GM12878 (cell line): ENCODE results near the gene KCNH5. TPM values are rescaled to one million over a fixed set of nuclear protein-coding genes. Genes with fewer than 3 reads are reported as not detected.

ENCODE experiments used
- ATAC-seq: fragments of 200-7000 bp; cut with Tn5 transposase; 3 replicates; pipeline ENCODE4 v1.9.1; 2020; ENCODE audit warnings: mild to moderate bottlenecking, moderate library complexity
- BruUV-seq: library from RNA; stranded (reverse); fragments of 400-500 nt; replicated peaks from 2 replicates; lab custom pipeline; 2021; lab: Mats Ljungman, UMichigan
- CTCF ChIA-PET: fragments of 300-600 bp; sonication (Branson Sonifier 250); formaldehyde crosslinking; extraction: SDS; loops from one replicate; lab custom pipeline; 2021; ENCODE audit warnings: inconsistent platforms; lab: Yijun Ruan, JAX
- POLR2A ChIA-PET: fragments of 350-600 bp; formaldehyde crosslinking; extraction: SDS; loops from one replicate; lab custom pipeline; 2021; ENCODE audit warnings: inconsistent platforms; lab: Charles Lee
- RAD21 ChIA-PET: fragments of 300-600 bp; sonication (Branson Sonifier 250); formaldehyde crosslinking; loops from one replicate; lab custom pipeline; 2023; ENCODE audit warnings: antibody characterized with exemption; ENCODE audit not compliant: unreplicated experiment; lab: Charles Lee
- SMC1A ChIA-PET: fragments of 300-600 bp; sonication (Branson Sonifier 250); formaldehyde crosslinking; loops from one replicate; lab custom pipeline; 2023; ENCODE audit not compliant: unreplicated experiment, uncharacterized antibody; lab: Charles Lee
- DNase-seq: peaks from one replicate; pipeline ENCODE4 v3.0.0-alpha.2; 2011; ENCODE audit warnings: low read depth, low spot score
- FAIRE-seq: peaks from 3 replicates; lab custom pipeline; 2011; peaks lifted over from hg19 to GRCh38; lab: Jason Lieb, UNC
- H2AFZ ChIP-seq: 2 replicates; pipeline ENCODE4 v1.6.0; 2011; ENCODE audit warnings: low read depth, low read length, control low read depth; ENCODE audit not compliant: control insufficient read depth
- H3K27ac ChIP-seq: 2 replicates; pipeline ENCODE4 v1.5.1; 2011; ENCODE audit warnings: control low read depth; ENCODE audit not compliant: control insufficient read depth, insufficient read depth
- H3K27me3 ChIP-seq, 2 experiments: replicated peaks in 1 of 2; 2 replicates each; pipeline versions ENCODE4 v1.6.0 to v1.6.1; 2011; ENCODE audit warnings: low read length in 1 of 2; ENCODE audit not compliant: control insufficient read depth in 2 of 2, insufficient read depth in 2 of 2
- H3K36me3 ChIP-seq, 2 experiments: 2 replicates each; pipeline ENCODE4 v1.5.1; 2011; ENCODE audit warnings: low read length in 1 of 2; ENCODE audit not compliant: control insufficient read depth in 2 of 2, insufficient read depth in 2 of 2
- H3K4me1 ChIP-seq: 2 replicates; pipeline ENCODE4 v1.6.1; 2011; ENCODE audit warnings: mild to moderate bottlenecking, low read length, moderate library complexity, mixed read lengths; ENCODE audit not compliant: control insufficient read depth, insufficient read depth
- H3K4me2 ChIP-seq: 2 replicates; pipeline ENCODE4 v1.6.0; 2011; ENCODE audit warnings: control low read depth; ENCODE audit not compliant: control insufficient read depth, insufficient read depth
- H3K4me3 ChIP-seq: fragments of 200-600 bp; sonication (generic); 2 replicates; pipeline ENCODE4 v1.5.1; 2016
- H3K79me2 ChIP-seq: 2 replicates; pipeline ENCODE4 v1.6.0; 2011; ENCODE audit warnings: low read length; ENCODE audit not compliant: control insufficient read depth, insufficient read depth
- H3K9ac ChIP-seq: 2 replicates; pipeline ENCODE4 v1.8.0; 2011; ENCODE audit warnings: low read length, control low read depth, mixed read lengths; ENCODE audit not compliant: control insufficient read depth, insufficient read depth
- H3K9me3 ChIP-seq: replicated peaks from 3 replicates; pipeline ENCODE4 v1.5.1; 2011; ENCODE audit warnings: mild to moderate bottlenecking, low read length; ENCODE audit not compliant: control insufficient read depth, insufficient read depth
- H4K20me1 ChIP-seq: 2 replicates; pipeline ENCODE4 v1.6.0; 2011; ENCODE audit not compliant: control insufficient read depth, insufficient read depth
- ATF7 ChIP-seq: fragments of 450-650 bp; IDR thresholded peaks from 2 replicates; pipeline ENCODE4 v1.6.1; 2016; ENCODE audit warnings: low read depth, mild to moderate bottlenecking
- BHLHE40 ChIP-seq, 2 experiments: fragments of 450-650 bp in 1 of 2; IDR thresholded peaks; 2 replicates each; pipeline ENCODE4 v1.6.1; 2011 to 2017; ENCODE audit warnings: low read depth in 2 of 2, borderline replicate concordance in 1 of 2, improper control_type of control experiment in 1 of 2, low read length in 1 of 2, mild to moderate bottlenecking in 1 of 2
- CHD2 ChIP-seq: IDR thresholded peaks from 2 replicates; pipeline ENCODE4 v1.6.1; 2011; ENCODE audit warnings: low read depth, low read length, improper control_type of control experiment, borderline replicate concordance
- FOXK2 ChIP-seq: fragments of 450-650 bp; IDR thresholded peaks from 2 replicates; pipeline ENCODE4 v1.6.1; 2017; ENCODE audit warnings: mild to moderate bottlenecking, moderate library complexity
- GATAD2B ChIP-seq: fragments of 450-650 bp; conservative IDR thresholded peaks from 2 replicates; pipeline ENCODE4 v1.6.1; 2017; ENCODE audit warnings: low read depth, mild to moderate bottlenecking, moderate library complexity
- HDAC2 ChIP-seq: fragments of 200-600 bp; sonication (generic); IDR thresholded peaks from 2 replicates; pipeline ENCODE4 v1.6.1; 2017
- IRF4 ChIP-seq: IDR thresholded peaks from 2 replicates; pipeline ENCODE4 v1.6.1; 2011; ENCODE audit warnings: low read depth, low read length
- KAT2A ChIP-seq: conservative IDR thresholded peaks from 2 replicates; pipeline ENCODE4 v1.6.1; 2011; ENCODE audit warnings: low read depth, low read length; ENCODE audit not compliant: control insufficient read depth
- MYC ChIP-seq: IDR thresholded peaks from 2 replicates; pipeline ENCODE4 v1.6.1; 2011; ENCODE audit warnings: mild to moderate bottlenecking, low read length, moderate library complexity, inconsistent platforms; ENCODE audit not compliant: insufficient read depth, insufficient replicate concordance, insufficient read length, severe bottlenecking
- NFYB ChIP-seq: IDR thresholded peaks from 2 replicates; pipeline ENCODE4 v1.6.1; 2011; ENCODE audit warnings: low read depth, mild to moderate bottlenecking, low read length, improper control_type of control experiment, moderate library complexity; ENCODE audit not compliant: insufficient read depth
- NR2C1 ChIP-seq: fragments of 450-650 bp; IDR thresholded peaks from 2 replicates; pipeline ENCODE4 v1.6.1; 2017; ENCODE audit warnings: antibody characterized with exemption, mild to moderate bottlenecking, moderate library complexity
- NR2C2 ChIP-seq: IDR thresholded peaks from 2 replicates; pipeline ENCODE4 v1.6.1; 2011; ENCODE audit warnings: borderline replicate concordance, low read depth; ENCODE audit not compliant: control insufficient read depth, insufficient read length
- NR2F1 ChIP-seq: fragments of 450-650 bp; conservative IDR thresholded peaks from 2 replicates; pipeline ENCODE4 v1.6.1; 2017; ENCODE audit warnings: mild to moderate bottlenecking
- PML ChIP-seq: IDR thresholded peaks from 2 replicates; pipeline ENCODE4 v1.6.1; 2012; ENCODE audit warnings: low read length, inconsistent platforms
- RCOR1 ChIP-seq: conservative IDR thresholded peaks from 2 replicates; pipeline ENCODE4 v1.6.1; 2012; ENCODE audit warnings: low read depth, low read length, improper control_type of control experiment
- TAF1 ChIP-seq: IDR thresholded peaks from 2 replicates; pipeline ENCODE4 v1.6.1; 2011; ENCODE audit warnings: mild to moderate bottlenecking, low read depth, low read length, borderline replicate concordance
- YY1 ChIP-seq: IDR thresholded peaks from 2 replicates; pipeline ENCODE4 v1.6.1; 2011; ENCODE audit warnings: low read depth, mild to moderate bottlenecking, low read length
- ZBTB11 ChIP-seq: fragments of 450-650 bp; formaldehyde crosslinking; IDR thresholded peaks from 2 replicates; pipeline ENCODE4 v1.5.0; 2022; ENCODE audit warnings: mild to moderate bottlenecking, missing genetic modification characterization
- ZNF592 ChIP-seq: fragments of 450-650 bp; IDR thresholded peaks from 2 replicates; pipeline ENCODE4 v1.6.1; 2017; ENCODE audit warnings: mild to moderate bottlenecking, moderate library complexity
- ZZZ3 ChIP-seq: IDR thresholded peaks from 2 replicates; pipeline ENCODE4 v1.6.1; 2011; ENCODE audit warnings: low read depth; ENCODE audit not compliant: control insufficient read depth, insufficient read length
- WGBS: methylation state at CpG from one replicate; pipeline ENCODE4 v1.1.6; 2016; ENCODE audit warnings: low lambda C conversion rate; ENCODE audit not compliant: insufficient replicate concordance, insufficient coverage; ENCODE audit errors: missing lambda C conversion rate; 5-methylcytosine and 5-hydroxymethylcytosine counted together
- in situ Hi-C: fragments of 300-500 bp; cut with MboI; formaldehyde crosslinking; loops from 9 replicates; pipeline ENCODE4 v1.14.3; 2018; ENCODE audit warnings: mixed read lengths
- intact Hi-C: fragments of 100-400 bp; cut with micrococcal nuclease; formaldehyde crosslinking; loops from one replicate; pipeline ENCODE4 v1.14.2; 2022; ENCODE audit not compliant: unreplicated experiment
- polyA plus RNA-seq, 11 experiments: library from polyadenylated mRNA; depleted of rRNA in 4 of 11; unstranded in 6 of 11; stranded (reverse) in 5 of 11; fragments of >200 nt; fragmentation: Nextera tagmentation in 4 of 11; fragmentation: Illumina TruSeq in 1 of 11; extraction: Ambion mirVana in 4 of 11; extraction: Trizol in 1 of 11; gene quantifications; 1 replicate in 1 of 11; 2 replicates in 10 of 11; pipeline versions ENCODE4 v1.2.1 to v1.2.3, GENCODE V29; 2011 to 2016; ENCODE audit warnings: inconsistent platforms in 2 of 11, missing spikeins in 2 of 11, low read depth in 1 of 11
- total RNA-seq, 4 experiments: library from RNA; depleted of rRNA in 3 of 4; stranded (reverse); fragments of >200 nt in 3 of 4; fragmentation: Illumina TruSeq in 1 of 4; extraction: Trizol in 1 of 4; gene quantifications; 2 replicates each; pipeline versions ENCODE4 v1.2.1 to v1.2.3, GENCODE V29; 2013 to 2021

Gene KCNH5
- total and polyA plus RNA-seq, 10 of the 15 experiments (the other 5 are each of a cell fraction or from before 2014, with no cell fraction given), result under 0.01 to 0.04 (median 0.04) TPM; not detected in 7

- ATAC-seq, result no peak
- no peak for FAIRE-seq
- in situ Hi-C loops (no loop called here), intact Hi-C loops (no loop called here)
- POLR2A ChIA-PET, result no interaction called here
- no peaks in the 10 kb centered on the region for H3K27me3 ChIP-seq
- H3K4me3 ChIP-seq, result no peak overlapping the region
- H2AFZ ChIP-seq, result no peak overlapping the region
- SMC1A ChIA-PET, result no interaction called here
- CTCF ChIA-PET, result no interaction called here
- no peak for DNase-seq
- RAD21 ChIA-PET, result no interaction called here
- 89% methylated on average over 1 of the region's 1 CpG for WGBS
- no peaks in the 10 kb centered on the region for H3K79me2 ChIP-seq
- BruUV-seq, result no TSS peak
- H3K9me3 ChIP-seq, result no peaks in the 10 kb centered on the region
- no peaks in the 10 kb centered on the region for H3K36me3 ChIP-seq
- no peaks in the 10 kb centered on the region for H4K20me1 ChIP-seq
- TF ChIP-seq GATAD2B (no peak), IRF4 (no peak), ATF7 (no peak), MYC (no peak), NFYB (no peak), CHD2 (no peak), YY1 (no peak), NR2C1 (no peak), BHLHE40 (IDR thresholded peaks at IDR 0.05; ENCODE audit: borderline replicate concordance in 1 of 2, low read depth in 2 of 2, low read length in 1 of 2) (no peak), RCOR1 (no peak), HDAC2 (no peak), FOXK2 (no peak), KAT2A (no peak), NR2F1 (no peak), PML (no peak), TAF1 (no peak), ZZZ3 (no peak), NR2C2 (no peak), ZNF592 (no peak), ZBTB11 (no peak)
- no peak overlapping the region for H3K27ac ChIP-seq
- H3K9ac ChIP-seq, result no peak overlapping the region
- no peak overlapping the region for H3K4me2 ChIP-seq
- no peaks in the 10 kb centered on the region for H3K4me1 ChIP-seq
Observed at GRCh38 chr14:62718629-62719028, 326.6 kb downstream of the KCNH5 start.
